Small intestine (tissue), 7 donors: ENCODE results near the gene ZNF746. TPM values are rescaled to one million over a fixed set of nuclear protein-coding genes. Genes with fewer than 3 reads are reported as not detected.

Source experiments
- DNase-seq, 2 donors: peaks; one replicate each; pipeline versions ENCODE4 v3.0.0 to v3.0.0-alpha.2; 2013
- FAIRE-seq: peaks from 2 replicates; lab custom pipeline; 2012; peaks lifted over from hg19 to GRCh38; lab: Jason Lieb, UNC
- H3K27ac ChIP-seq, 3 donors: one replicate each; pipeline ENCODE4 v1.5.1; 2013; ENCODE audit warnings: low read length in 2 of 3, mild to moderate bottlenecking in 2 of 3, control low read depth in 1 of 3, inconsistent platforms in 1 of 3, low read depth in 1 of 3, moderate library complexity in 1 of 3
- H3K27me3 ChIP-seq, 3 donors: one replicate each; pipeline ENCODE4 v1.6.1; 2013; ENCODE audit warnings: low read length in 3 of 3, inconsistent platforms in 1 of 3; ENCODE audit not compliant: control insufficient read depth in 3 of 3, insufficient read depth in 3 of 3
- H3K36me3 ChIP-seq, 3 donors: one replicate each; pipeline ENCODE4 v1.6.1; 2013; ENCODE audit warnings: low read length in 3 of 3, inconsistent platforms in 1 of 3, low read depth in 1 of 3, mild to moderate bottlenecking in 1 of 3, moderate library complexity in 1 of 3; ENCODE audit not compliant: control insufficient read depth in 3 of 3, insufficient read depth in 2 of 3
- H3K4me1 ChIP-seq, 3 donors: one replicate each; pipeline ENCODE4 v1.6.1; 2013; ENCODE audit warnings: low read length in 2 of 3, inconsistent platforms in 1 of 3, low read depth in 1 of 3, mild to moderate bottlenecking in 1 of 3, moderate library complexity in 1 of 3; ENCODE audit not compliant: control insufficient read depth in 3 of 3, insufficient read depth in 2 of 3
- H3K4me3 ChIP-seq, 3 donors: one replicate each; pipeline ENCODE4 v1.5.1; 2013; ENCODE audit warnings: low read length in 3 of 3, control low read depth in 1 of 3, inconsistent platforms in 1 of 3, low read depth in 1 of 3, mild to moderate bottlenecking in 1 of 3, moderate library complexity in 1 of 3
- H3K9me3 ChIP-seq, 2 donors: one replicate each; pipeline ENCODE4 v1.6.1; 2013; ENCODE audit warnings: low read depth in 1 of 2, low read length in 1 of 2; ENCODE audit not compliant: control insufficient read depth in 2 of 2, insufficient read depth in 1 of 2
- WGBS, 3 donors: extraction: QIAGEN DNeasy Blood & Tissue Kit; methylation state at CpG; one replicate each; pipeline ENCODE4 v1.1.7; 2013; 5-methylcytosine and 5-hydroxymethylcytosine counted together
- polyA plus RNA-seq, 4 donors: library from polyadenylated mRNA; stranded (reverse) in 3 of 4; unstranded in 1 of 4; fragments of 200-250 nt in 3 of 4; fragments of 120-200 nt in 1 of 4; gene quantifications; one replicate each; pipeline versions ENCODE4 v1.2.1 to v1.2.3, GENCODE V29; 2013
- donor health status: healthy with polysubstance abuse.
- donor health status: control.
- donor health status: control.
- donor health status: Bipolar disorder and iron deficiency.
- donor health status: healthy.

Gene ZNF746
- polyA plus RNA-seq, 4 donors: 6.0 to 11.3 (median 7.4) TPM

GRCh38 chr7:149525280-149525679 is 27.7 kb upstream of the ZNF746 start:
- H3K4me1 ChIP-seq: no peaks in the 10 kb centered on the region
- no peak for DNase-seq
- WGBS, 3 donors: 67 to 77% (median 75%) methylated on average over 3 of the region's 3 CpGs
- no peak for FAIRE-seq
- H3K27me3 ChIP-seq: peaks cover 0 to 4% (median 0%) of the 10 kb centered on the region in 3 donors
- no peaks in the 10 kb centered on the region for H3K36me3 ChIP-seq
- H3K27ac ChIP-seq: no peak overlapping the region
- peaks cover 2 to 38% of the 10 kb centered on the region in 2 donors for H3K9me3 ChIP-seq
- H3K4me3 ChIP-seq: no peak overlapping the region

GRCh38 chr7:149524394-149524793 is 26.8 kb upstream of the ZNF746 start:
- no peaks in the 10 kb centered on the region for H3K4me1 ChIP-seq
- peaks cover 2 to 30% of the 10 kb centered on the region in 2 donors for H3K9me3 ChIP-seq
- FAIRE-seq (no peak), DNase-seq (no peak)
- H3K27me3 ChIP-seq: peaks cover 0 to 4% (median 0%) of the 10 kb centered on the region in 3 donors
- no peaks in the 10 kb centered on the region for H3K36me3 ChIP-seq
- H3K4me3 ChIP-seq: no peak overlapping the region
- H3K27ac ChIP-seq: no peak overlapping the region

- Histone ChIP-seq H3K9me3 (peaks cover 5 to 24% of the 10 kb centered on the region in 2 donors), H3K4me1 (no peaks in the 10 kb centered on the region), H3K27me3 (no peaks in the 10 kb centered on the region), H3K4me3 (no peak overlapping the region), H3K36me3 (no peaks in the 10 kb centered on the region), H3K27ac (no peak overlapping the region)
- FAIRE-seq: no peak
- no peak for DNase-seq
These were observed 12.6 kb upstream of the ZNF746 start for GRCh38 chr7:149510248-149510647.

- FAIRE-seq: no peak
- Histone ChIP-seq H3K36me3 (no peaks in the 10 kb centered on the region), H3K4me3 (no peak overlapping the region)
These were observed 12.2 kb upstream of the ZNF746 start for GRCh38 chr7:149509774-149510173.

GRCh38 chr7:149505551-149505950 is 7.9 kb upstream of the ZNF746 start:
- no peak overlapping the region for H3K27ac ChIP-seq

More at GRCh38 chr7:149509774-149510173, 12.2 kb upstream of the ZNF746 start:
- no peak for DNase-seq
- no peaks in the 10 kb centered on the region for H3K4me1 ChIP-seq
- H3K27ac ChIP-seq: no peak overlapping the region
- peaks cover 5 to 24% of the 10 kb centered on the region in 2 donors for H3K9me3 ChIP-seq
- no peaks in the 10 kb centered on the region for H3K27me3 ChIP-seq

GRCh38 chr7:149501651-149502050 is 4.0 kb upstream of the ZNF746 start:
- Histone ChIP-seq H3K27ac (no peak overlapping the region), H3K4me3 (no peak overlapping the region), H3K27me3 (no peaks in the 10 kb centered on the region), H3K36me3 (no peaks in the 10 kb centered on the region), H3K4me1 (no peaks in the 10 kb centered on the region), H3K9me3 (peaks cover 0 to 2% of the 10 kb centered on the region in 2 donors)
- FAIRE-seq: no peak
- DNase-seq: no peak
- WGBS, 3 donors: 77 to 93% (median 87%) methylated on average over 13 of the region's 13 CpGs

More at GRCh38 chr7:149505551-149505950, 7.9 kb upstream of the ZNF746 start:
- FAIRE-seq (no peak), DNase-seq (no peak)
- Histone ChIP-seq H3K36me3 (no peaks in the 10 kb centered on the region), H3K4me1 (no peaks in the 10 kb centered on the region), H3K27me3 (no peaks in the 10 kb centered on the region), H3K9me3 (peaks cover 5 to 17% of the 10 kb centered on the region in 2 donors), H3K4me3 (no peak overlapping the region)

GRCh38 chr7:149500910-149501309 is 3.3 kb upstream of the ZNF746 start:
- Histone ChIP-seq H3K4me3 (no peak overlapping the region), H3K27ac (no peak overlapping the region)
- FAIRE-seq: no peak

GRCh38 chr7:149500201-149500600 is 2.6 kb upstream of the ZNF746 start:
- Histone ChIP-seq H3K27me3 (no peaks in the 10 kb centered on the region), H3K36me3 (no peaks in the 10 kb centered on the region), H3K4me1 (peaks cover 0 to 6% (median 0%) of the 10 kb centered on the region in 3 donors), H3K27ac (no peak overlapping the region), H3K4me3 (no peak overlapping the region), H3K9me3 (no peaks in the 10 kb centered on the region)
- DNase-seq (peak in 1 of 2 donors; percentile 13), FAIRE-seq (no peak)

More at GRCh38 chr7:149500910-149501309, 3.3 kb upstream of the ZNF746 start:
- no peaks in the 10 kb centered on the region for H3K36me3 ChIP-seq
- 68 to 82% (median 72%) methylated on average over 4 of the region's 4 CpGs for WGBS, 3 donors
- no peaks in the 10 kb centered on the region for H3K9me3 ChIP-seq
- peaks cover 0 to 2% (median 0%) of the 10 kb centered on the region in 3 donors for H3K4me1 ChIP-seq
- DNase-seq: no peak
- H3K27me3 ChIP-seq: no peaks in the 10 kb centered on the region

GRCh38 chr7:149498811-149499210 is 1.2 kb upstream of the ZNF746 start:
- Histone ChIP-seq H3K4me3 (no peak overlapping the region), H3K27me3 (no peaks in the 10 kb centered on the region), H3K4me1 (peaks cover 0 to 6% (median 0%) of the 10 kb centered on the region in 3 donors), H3K27ac (no peak overlapping the region), H3K36me3 (peaks cover 0 to 3% (median under 1%) of the 10 kb centered on the region in 3 donors), H3K9me3 (no peaks in the 10 kb centered on the region)
- 60 to 86% (median 78%) methylated on average over 6 of the region's 6 CpGs for WGBS, 3 donors
- FAIRE-seq: no peak
- DNase-seq: no peak
